Daoy (cell line): ENCODE results near the gene GATA5. TPM values are rescaled to one million over a fixed set of nuclear protein-coding genes. Genes with fewer than 3 reads are reported as not detected.
"Not testable (repeated sequence)": the region's sequence is repeated elsewhere in the genome, so short reads cannot be mapped to it uniquely, and the experiment has no call there.

Experiments used
- DNase-seq: peaks from one replicate; pipeline ENCODE4 v3.0.0-alpha.2; 2015; ENCODE audit warnings: low read depth
- total RNA-seq: library from RNA; depleted of rRNA; stranded (reverse); fragments of >200 nt; shearing (Covaris generic); gene quantifications from 2 replicates; pipeline ENCODE4 v1.2.3, GENCODE V29; 2014

GATA5 gene
- total RNA-seq, 1 experiment from 2014 or later, result not detected

- DNase-seq, result no peak
Measured at GRCh38 chr20:62504323-62504722, 28.5 kb upstream of the GATA5 start.

GRCh38 chr20:62503401-62504178 is 27.8 kb upstream of the GATA5 start:
- no peak for DNase-seq

GRCh38 chr20:62502496-62503095 is 26.8 kb upstream of the GATA5 start:
- DNase-seq, result no peak

- peak; percentile 93 for DNase-seq
Measured at GRCh38 chr20:62501801-62502495, 26.2 kb upstream of the GATA5 start.

GRCh38 chr20:62500237-62500864 is 24.6 kb upstream of the GATA5 start:
- DNase-seq, result peak; percentile 72

GRCh38 chr20:62499758-62500236 is 24.0 kb upstream of the GATA5 start:
- DNase-seq, result no peak

GRCh38 chr20:62498874-62499273 is 23.1 kb upstream of the GATA5 start:
- no peak for DNase-seq

- DNase-seq, result peak; percentile 36
Measured at GRCh38 chr20:62496568-62497218, 20.9 kb upstream of the GATA5 start.

- no peak for DNase-seq
Measured at GRCh38 chr20:62495749-62496567, 20.2 kb upstream of the GATA5 start.

GRCh38 chr20:62494980-62495748 is 19.4 kb upstream of the GATA5 start:
- no peak for DNase-seq

- no peak for DNase-seq
Measured at GRCh38 chr20:62494537-62494936, 18.7 kb upstream of the GATA5 start.

- no peak for DNase-seq
Measured at GRCh38 chr20:62493886-62494285, 18.1 kb upstream of the GATA5 start.

- no peak for DNase-seq
Measured at GRCh38 chr20:62493253-62493885, 17.6 kb upstream of the GATA5 start.

- no peak for DNase-seq
Measured at GRCh38 chr20:62492711-62493110, 16.9 kb upstream of the GATA5 start.

GRCh38 chr20:62490783-62491182 is 15.0 kb upstream of the GATA5 start:
- DNase-seq, result not testable (repeated sequence)

GRCh38 chr20:62489932-62490263 is 14.1 kb upstream of the GATA5 start:
- DNase-seq, result no peak

GRCh38 chr20:62489186-62489931 is 13.6 kb upstream of the GATA5 start:
- peak; percentile 70 for DNase-seq

- DNase-seq, result no peak
Measured at GRCh38 chr20:62488470-62488869, 12.7 kb upstream of the GATA5 start.
